NCI-H524 (cell line): ENCODE data around the gene PDE3A.
A peak's percentile ranks its signal among the peaks of the same experiment; 100 is the strongest.
"Not testable (repeated sequence)": the region's sequence is repeated elsewhere in the genome, so short reads cannot be mapped to it uniquely, and the experiment has no call there.

ENCODE experiments used
- DNase-seq, 2 experiments: peaks; one replicate each; lab custom pipeline; 2025; lab: John Stamatoyannopoulos, UW

PDE3A gene

DNA sequence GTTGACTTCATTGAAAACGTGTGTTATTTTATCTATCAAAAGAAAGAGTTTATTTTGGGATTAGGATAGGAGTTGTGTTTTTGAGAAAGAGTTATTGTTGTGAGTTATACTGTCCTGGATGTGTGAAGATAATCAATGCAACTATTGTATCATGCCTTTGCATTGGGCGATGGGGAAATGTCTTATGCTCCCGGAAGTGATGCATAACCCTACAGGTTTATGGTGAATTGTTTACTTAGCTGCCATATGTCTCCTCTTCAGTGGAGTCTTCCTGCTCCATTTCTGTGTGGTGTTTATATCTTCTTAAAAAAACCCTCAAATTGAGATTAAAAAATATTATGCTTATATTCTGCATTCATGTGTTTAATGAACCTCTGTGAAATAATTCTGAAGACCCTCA lies 6.5 kb downstream of the PDE3A start:
- no peak for DNase-seq

DNA sequence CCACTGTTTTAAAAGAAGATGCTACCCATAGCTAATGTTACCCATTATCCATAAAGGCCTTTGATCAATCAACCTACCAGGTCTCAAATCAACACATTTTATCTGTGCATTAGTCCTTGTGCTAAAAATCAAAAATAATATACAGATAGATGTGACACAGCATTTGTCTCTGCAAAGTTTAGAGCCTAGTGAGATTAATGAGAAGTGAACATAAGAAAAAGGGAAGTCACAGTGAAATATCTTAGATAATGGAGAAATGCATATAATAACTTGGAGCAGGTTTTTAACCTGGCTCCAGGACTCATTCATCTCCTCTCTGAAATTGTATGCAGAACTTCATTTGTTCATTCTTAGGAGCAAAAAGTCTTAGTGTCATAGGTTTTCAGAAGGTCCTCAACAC lies 7.2 kb downstream of the PDE3A start:
- DNase-seq = no peak

- DNase-seq = peak in 1 of 2 experiments; percentile 30
These were observed 8.6 kb downstream of the PDE3A start for GRCh38 chr12:20376984-20377383.

GRCh38 chr12:20377750-20378149 lies 9.4 kb downstream of the PDE3A start:
- DNase-seq = no peak

- DNase-seq = no peak
These were observed 13.8 kb downstream of the PDE3A start for GRCh38 chr12:20382117-20382516.

DNA sequence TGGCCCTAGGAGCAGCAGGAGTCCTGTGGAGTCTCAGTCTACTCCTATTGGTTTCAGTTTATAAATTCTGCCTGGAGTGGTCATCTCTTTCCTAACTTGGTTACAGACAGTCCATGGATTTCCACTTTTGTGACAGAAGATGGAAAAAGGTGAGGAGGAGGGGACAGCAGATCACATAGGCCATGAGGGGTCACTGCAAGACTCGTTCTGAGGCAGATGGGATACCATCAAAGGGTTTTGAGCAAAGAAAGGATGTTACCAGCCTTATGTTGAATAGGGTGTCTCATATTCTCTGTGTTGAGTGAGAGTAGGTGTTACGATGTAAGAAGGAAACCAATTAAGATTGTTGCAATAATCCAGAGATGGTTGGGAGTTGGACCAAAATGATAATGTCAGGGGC lies 15.3 kb downstream of the PDE3A start:
- DNase-seq = no peak

- DNase-seq = not testable (repeated sequence)
These were observed 16.5 kb downstream of the PDE3A start for GRCh38 chr12:20384836-20385235.

- DNase-seq = no peak
These were observed 22.5 kb downstream of the PDE3A start for GRCh38 chr12:20390846-20391245.

DNA sequence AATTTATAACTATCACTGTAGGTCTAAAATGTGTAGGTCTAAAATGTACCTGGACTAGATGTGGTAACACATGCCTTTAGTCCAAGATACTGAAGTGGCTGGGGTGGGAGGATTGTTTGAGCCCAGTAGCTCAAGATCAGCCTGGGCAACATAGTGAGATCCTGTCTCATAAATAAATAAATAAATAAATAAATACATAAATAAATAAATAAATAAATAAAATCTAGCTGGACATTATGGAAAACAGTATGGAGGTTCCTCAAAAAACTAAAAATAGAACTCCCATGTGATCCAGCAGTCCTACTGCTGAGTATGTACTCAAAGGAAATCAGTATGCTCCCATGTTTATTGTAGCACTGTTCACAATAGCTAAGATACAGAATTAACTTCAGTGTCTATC lies 24.0 kb downstream of the PDE3A start:
- no peak for DNase-seq

DNA sequence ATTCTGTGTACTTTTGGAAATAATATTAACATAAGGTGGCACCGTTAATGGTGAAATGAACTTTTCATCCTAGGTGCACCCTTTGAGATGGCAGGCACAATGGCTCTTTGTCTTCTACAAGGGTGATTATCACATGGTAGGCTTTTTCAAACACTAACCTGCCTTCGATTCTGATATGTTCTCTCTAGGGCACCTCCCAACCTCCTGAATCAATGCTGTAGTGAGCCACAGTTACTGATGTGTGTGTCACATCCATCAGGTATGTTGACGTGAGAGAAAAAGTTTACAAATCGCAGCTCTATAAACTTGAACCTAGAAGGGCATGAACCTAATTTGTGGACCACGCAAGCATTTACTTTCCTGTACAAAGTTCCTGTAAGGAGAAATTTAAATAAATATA lies 25.4 kb downstream of the PDE3A start:
- DNase-seq = no peak

GRCh38 chr12:20395791-20396550 lies 27.6 kb downstream of the PDE3A start:
- no peak for DNase-seq

- no peak for DNase-seq
These were observed 30.3 kb downstream of the PDE3A start for GRCh38 chr12:20398686-20399085.

- no peak for DNase-seq
These were observed 31.7 kb downstream of the PDE3A start for GRCh38 chr12:20400003-20400402.

DNA sequence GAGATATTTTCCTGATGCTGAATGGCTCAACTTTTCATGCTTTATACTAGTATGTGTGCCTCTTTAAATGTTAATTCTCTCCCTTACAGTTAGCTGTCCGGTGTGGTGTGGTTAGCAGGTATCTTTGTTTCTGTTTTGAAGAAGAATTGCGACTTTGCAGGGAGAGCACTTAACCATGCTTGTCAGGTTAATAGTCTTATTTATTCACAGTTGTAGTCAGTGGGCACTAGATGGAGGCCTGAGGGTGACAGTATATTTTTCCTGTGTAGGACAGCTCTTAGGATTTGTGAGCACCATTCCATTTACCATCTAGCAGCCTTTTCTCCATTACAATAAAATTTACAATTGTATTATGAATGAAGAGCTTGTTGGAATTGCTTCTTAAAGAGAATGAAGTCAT lies 34.9 kb downstream of the PDE3A start:
- no peak for DNase-seq

DNA sequence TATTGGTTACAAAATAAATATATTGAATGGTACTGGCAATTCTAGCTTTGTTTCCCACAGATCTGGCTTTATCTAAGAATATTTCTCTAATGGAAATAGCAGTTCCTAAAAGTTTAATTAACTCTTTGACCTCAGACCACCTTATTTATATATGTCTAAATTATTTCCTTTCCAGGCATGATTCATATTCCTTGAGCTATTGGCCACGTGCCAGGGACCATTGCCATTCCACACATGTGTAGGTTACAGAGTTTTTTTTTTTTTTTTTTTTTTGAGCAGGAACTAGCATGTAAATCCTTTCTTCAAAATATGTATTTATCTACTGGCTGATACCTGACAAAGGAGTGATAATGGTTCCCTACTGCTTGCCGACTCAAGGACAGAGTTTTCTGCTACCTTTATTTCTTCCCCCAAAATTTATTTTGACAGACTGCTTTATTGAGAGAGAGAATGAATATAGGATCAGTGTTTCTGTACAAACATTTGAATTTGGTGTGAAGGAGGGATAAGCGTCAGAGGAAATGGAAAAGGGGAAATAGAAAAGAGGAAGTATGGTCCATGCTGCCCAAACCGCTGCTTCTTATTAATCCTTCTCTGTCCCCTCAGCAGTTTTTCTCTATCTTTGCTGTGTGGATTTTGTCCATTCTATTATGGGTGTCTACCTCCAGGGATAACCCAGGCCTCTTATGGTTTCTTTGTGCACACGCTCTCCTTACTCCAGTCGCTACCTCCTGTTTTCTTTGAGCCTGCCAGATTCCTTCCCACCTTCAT lies 36.4 kb downstream of the PDE3A start:
- DNase-seq = no peak

DNA sequence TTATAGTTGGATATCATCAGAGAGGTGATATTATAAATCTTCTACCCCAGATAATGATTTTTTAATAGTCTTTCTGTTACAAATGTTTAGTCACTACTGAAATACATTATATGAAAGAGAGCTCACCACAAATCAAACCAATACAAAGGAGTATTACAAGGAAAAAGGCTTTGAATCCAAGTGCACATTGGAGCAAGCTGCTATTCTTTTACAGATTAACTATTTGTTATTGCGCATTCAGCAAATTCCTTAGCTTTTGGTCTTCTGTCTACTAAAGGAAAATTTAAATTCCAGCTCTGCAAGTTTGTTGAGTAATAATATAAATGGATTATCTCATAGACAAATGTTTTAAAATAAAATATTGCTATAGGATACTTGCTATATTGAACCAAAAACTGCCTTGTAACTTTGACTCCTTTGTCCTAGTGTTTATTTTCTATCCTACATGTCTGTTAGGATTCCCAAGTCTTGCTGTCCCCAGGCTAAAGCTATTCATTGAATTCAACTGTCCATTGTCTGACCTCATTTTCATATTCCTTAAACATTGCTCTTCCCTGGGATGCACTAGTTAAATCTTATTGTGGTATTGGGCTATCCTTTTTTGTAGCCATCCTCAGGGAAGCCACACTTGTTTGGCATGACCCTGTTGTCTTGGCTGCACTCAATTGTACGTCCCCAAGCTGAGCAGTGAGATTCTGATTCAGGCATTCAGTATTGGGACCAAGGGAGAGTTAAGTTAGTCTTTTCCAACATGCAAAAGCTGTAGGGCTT lies 41.5 kb downstream of the PDE3A start:
- no peak for DNase-seq

GRCh38 chr12:20410734-20411133 lies 42.4 kb downstream of the PDE3A start:
- no peak for DNase-seq

DNA sequence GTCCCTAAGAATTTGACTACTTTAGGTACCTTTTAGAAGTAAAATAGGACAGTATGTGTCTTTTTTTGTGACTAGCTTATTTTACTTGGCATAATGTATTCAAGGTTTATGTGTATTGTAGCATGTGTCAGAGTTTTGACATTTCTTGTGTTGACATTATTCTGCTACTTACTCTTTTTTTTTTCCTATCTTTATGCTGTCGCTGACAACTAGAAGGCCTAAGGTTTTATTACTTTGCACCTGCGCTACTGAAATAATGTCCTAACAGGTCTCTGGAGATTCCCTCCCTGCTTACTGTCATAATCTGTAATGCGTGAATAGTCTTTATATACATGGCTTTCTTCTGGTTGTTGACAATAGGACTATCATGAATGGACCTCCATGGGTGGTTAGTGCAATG lies 43.0 kb downstream of the PDE3A start:
- DNase-seq = no peak

- peak in 1 of 2 experiments; percentile 2 for DNase-seq
These were observed 46.7 kb downstream of the PDE3A start for GRCh38 chr12:20415028-20415427.

DNA sequence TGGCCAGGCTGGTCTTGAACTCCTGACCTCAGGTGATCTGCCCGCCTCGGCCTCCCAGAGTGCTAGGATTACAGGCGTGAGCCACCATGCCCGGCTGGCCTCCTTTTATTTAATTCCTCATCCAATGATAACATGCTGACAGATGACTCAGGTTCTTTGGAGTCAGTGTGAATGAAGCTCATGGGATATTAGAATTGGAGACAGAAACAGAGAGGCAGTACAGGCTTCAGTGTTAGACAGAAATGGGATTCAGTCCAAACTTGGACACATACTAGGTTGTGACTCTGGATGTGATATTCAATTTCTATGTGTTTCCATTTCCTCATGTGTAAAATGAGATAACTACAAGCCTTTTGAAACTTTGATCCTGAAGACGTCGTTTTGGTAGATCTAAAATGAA lies 47.3 kb downstream of the PDE3A start:
- no peak for DNase-seq

DNA sequence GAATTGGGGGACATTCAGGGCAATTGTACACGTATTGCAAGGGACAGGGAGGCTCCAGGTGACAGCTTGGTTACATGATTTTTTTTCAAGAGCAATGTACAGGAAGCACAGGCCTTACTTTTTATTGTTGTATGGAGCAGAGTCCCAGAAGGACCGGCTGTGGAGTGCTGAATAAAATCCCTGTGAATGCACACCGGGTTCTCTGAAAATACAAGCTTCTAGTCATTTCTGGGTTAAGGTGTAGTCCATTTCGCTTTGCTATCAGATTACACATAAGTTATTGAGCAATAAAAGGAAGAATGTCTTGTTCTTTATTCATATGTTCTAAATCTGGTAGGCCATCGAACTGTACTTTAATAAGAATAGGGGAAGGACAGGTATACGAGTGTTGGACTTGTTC lies 52.2 kb downstream of the PDE3A start:
- no peak for DNase-seq

DNA sequence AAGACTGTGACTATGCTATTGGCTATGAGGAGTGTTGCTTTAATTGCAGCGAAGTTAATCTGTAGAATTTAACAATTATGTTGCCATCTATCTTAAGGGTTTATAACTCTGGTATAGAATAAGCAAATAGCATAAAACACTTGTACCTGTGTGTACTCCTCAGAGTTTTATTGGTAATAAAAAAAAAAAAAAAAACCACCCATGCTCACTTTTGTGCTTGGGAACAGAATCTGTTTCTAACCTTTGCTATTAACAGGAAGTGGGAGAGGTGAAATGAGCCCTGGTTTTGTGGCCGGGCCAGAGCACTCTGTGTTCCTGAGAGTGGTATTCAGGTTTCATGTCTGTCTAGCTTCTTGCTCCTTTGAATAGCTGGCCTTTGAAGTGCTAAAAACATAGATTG lies 53.1 kb downstream of the PDE3A start:
- no peak for DNase-seq

- no peak for DNase-seq
These were observed 55.2 kb downstream of the PDE3A start for GRCh38 chr12:20423557-20423956.
